ENCODE measurements around the gene IRF6.

IRF6 gene

GRCh38 chr1:209767706-209768105 lies 38.2 kb downstream of the IRF6 start:
- no peak for TF ChIP-seq CTCF (IDR thresholded peaks at IDR 0.05)
- Histone ChIP-seq H3K27ac (no peak overlapping the region), H3K36me3 (no peaks in the 10 kb centered on the region), H3K4me3 (no peak overlapping the region), H3K27me3 (no peaks in the 10 kb centered on the region), H3K9me3 (no peaks in the 10 kb centered on the region), H3K4me1 (peaks cover 0 to 25% (median 23%) of the 10 kb centered on the region in 4 donors)
- intact Hi-C loops (cut with DNase I; ENCODE audit: low total_unique reads): no loop called here
- DNase-seq: no peak

- no peak for TF ChIP-seq CTCF (IDR thresholded peaks at IDR 0.05)
- DNase-seq: no peak
- Histone ChIP-seq H3K4me3 (no peak overlapping the region), H3K27me3 (no peaks in the 10 kb centered on the region), H3K4me1 (peaks cover 0 to 25% (median 23%) of the 10 kb centered on the region in 4 donors), H3K36me3 (no peaks in the 10 kb centered on the region), H3K9me3 (no peaks in the 10 kb centered on the region), H3K27ac (no peak overlapping the region)
- intact Hi-C loops (cut with DNase I; ENCODE audit: low total_unique reads): no loop called here
These were observed 38.8 kb downstream of the IRF6 start for GRCh38 chr1:209767096-209767495.

GRCh38 chr1:209766051-209766450 lies 39.9 kb downstream of the IRF6 start:
- no peak overlapping the region for H3K27ac ChIP-seq
- no peak overlapping the region for H3K4me3 ChIP-seq
- H3K27me3 ChIP-seq: no peaks in the 10 kb centered on the region
- no peak for TF ChIP-seq CTCF (IDR thresholded peaks at IDR 0.05)
- H3K9me3 ChIP-seq: no peaks in the 10 kb centered on the region
- intact Hi-C loops (cut with DNase I; ENCODE audit: low total_unique reads): no loop called here
- H3K36me3 ChIP-seq: no peaks in the 10 kb centered on the region
- DNase-seq: no peak
- peaks cover 0 to 25% (median 23%) of the 10 kb centered on the region in 4 donors for H3K4me1 ChIP-seq

- H3K27ac ChIP-seq: no peak overlapping the region
- intact Hi-C loops (cut with DNase I; ENCODE audit: low total_unique reads): no loop called here
- no peaks in the 10 kb centered on the region for H3K9me3 ChIP-seq
- no peak overlapping the region for H3K4me3 ChIP-seq
- DNase-seq: no peak
- no peaks in the 10 kb centered on the region for H3K36me3 ChIP-seq
- H3K4me1 ChIP-seq: no peaks in the 10 kb centered on the region
- no peaks in the 10 kb centered on the region for H3K27me3 ChIP-seq
- no peak for TF ChIP-seq CTCF (IDR thresholded peaks at IDR 0.05)
These were observed 44.8 kb downstream of the IRF6 start for GRCh38 chr1:209761011-209761635.

GRCh38 chr1:209759829-209760359 lies 46.0 kb downstream of the IRF6 start:
- intact Hi-C loops (cut with DNase I; ENCODE audit: low total_unique reads): no loop called here
- TF ChIP-seq CTCF (IDR thresholded peaks at IDR 0.05): no peak

More at GRCh38 chr1:209759829-209760359, 46.0 kb downstream of the IRF6 start:
- no peaks in the 10 kb centered on the region for H3K9me3 ChIP-seq
- no peak overlapping the region for H3K4me3 ChIP-seq
- no peak for DNase-seq
- H3K27ac ChIP-seq: no peak overlapping the region
- no peaks in the 10 kb centered on the region for H3K36me3 ChIP-seq
- no peaks in the 10 kb centered on the region for H3K4me1 ChIP-seq
- no peaks in the 10 kb centered on the region for H3K27me3 ChIP-seq
